GM10847 (cell line): ENCODE measurements around the gene B3GLCT.

Source experiments
- POLR2A ChIP-seq: IDR thresholded peaks from 2 replicates; pipeline ENCODE4 v1.6.1; 2011; ENCODE audit not compliant: insufficient read length; ENCODE audit errors: extremely low read depth

Gene B3GLCT

GRCh38 chr13:31174018-31174417, 25.8 kb upstream of the B3GLCT start:
- no peak for TF ChIP-seq POLR2A

- no peak for TF ChIP-seq POLR2A
Observed at GRCh38 chr13:31175847-31176532, 23.8 kb upstream of the B3GLCT start.

- TF ChIP-seq POLR2A = no peak
Observed at GRCh38 chr13:31179241-31179640, 20.5 kb upstream of the B3GLCT start.

GRCh38 chr13:31179754-31180153, 20.0 kb upstream of the B3GLCT start:
- no peak for TF ChIP-seq POLR2A

- no peak for TF ChIP-seq POLR2A
Observed at GRCh38 chr13:31182987-31183386, 16.8 kb upstream of the B3GLCT start.

- no peak for TF ChIP-seq POLR2A
Observed at GRCh38 chr13:31184451-31184850, 15.3 kb upstream of the B3GLCT start.

GRCh38 chr13:31184981-31185645, 14.7 kb upstream of the B3GLCT start:
- TF ChIP-seq POLR2A = no peak

- TF ChIP-seq POLR2A = no peak
Observed at GRCh38 chr13:31191748-31192147, 8.0 kb upstream of the B3GLCT start.

GRCh38 chr13:31192306-31192705, 7.5 kb upstream of the B3GLCT start:
- no peak for TF ChIP-seq POLR2A

GRCh38 chr13:31195616-31196015, 4.2 kb upstream of the B3GLCT start:
- no peak for TF ChIP-seq POLR2A

GRCh38 chr13:31196992-31197391, 2.8 kb upstream of the B3GLCT start:
- TF ChIP-seq POLR2A = no peak

GRCh38 chr13:31198519-31198918, 1.3 kb upstream of the B3GLCT start:
- no peak for TF ChIP-seq POLR2A

GRCh38 chr13:31199527-31199848, 287 bp upstream of the B3GLCT start:
- no peak for TF ChIP-seq POLR2A

- no peak for TF ChIP-seq POLR2A
Observed at GRCh38 chr13:31200637-31200971, 829 bp downstream of the B3GLCT start.

- TF ChIP-seq POLR2A = no peak
Observed at GRCh38 chr13:31201341-31202031, 1.7 kb downstream of the B3GLCT start.

GRCh38 chr13:31204592-31204991, 4.8 kb downstream of the B3GLCT start:
- no peak for TF ChIP-seq POLR2A

GRCh38 chr13:31207661-31208552, 8.1 kb downstream of the B3GLCT start:
- TF ChIP-seq POLR2A = no peak
